ENCODE measurements around the gene KLC1. TPM values are rescaled to one million over a fixed set of nuclear protein-coding genes. Genes with fewer than 3 reads are reported as not detected.

KLC1 gene
- polyA plus RNA-seq, 2 of the 4 experiments (the other 2 are of a cell fraction): 81.8 to 150 TPM

DNA sequence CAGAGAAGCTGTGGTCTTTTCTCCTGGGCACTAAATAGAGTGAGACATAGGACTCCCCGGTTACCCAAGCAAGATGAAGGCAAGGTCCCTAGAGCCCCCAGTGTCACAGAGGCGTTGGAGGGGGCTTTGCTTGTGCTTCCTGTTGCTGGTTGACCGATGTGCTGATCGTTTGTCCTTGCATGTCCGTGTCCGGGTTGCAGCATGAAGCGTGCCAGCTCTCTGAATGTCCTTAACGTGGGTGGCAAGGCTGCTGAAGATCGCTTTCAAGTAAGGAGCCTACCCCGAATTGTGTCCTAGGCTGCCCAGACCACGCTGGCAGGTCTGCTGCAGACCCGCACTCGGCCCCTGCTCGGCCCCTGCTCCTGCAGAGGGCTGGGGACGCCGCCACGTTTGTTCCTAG is 63.1 kb downstream of the KLC1 start:
- H3K27ac ChIP-seq: no peak overlapping the region
- no peak overlapping the region for H3K4me2 ChIP-seq
- H3K4me3 ChIP-seq: no peak overlapping the region
- peaks cover 10% of the 10 kb centered on the region; the same call in 2 of the 3 replicates for H3K4me1 ChIP-seq
- no peak for DNase-seq (ENCODE audit: low read depth in 1 of 2, low spot score in 1 of 2)
- no peaks in the 10 kb centered on the region for H3K9me3 ChIP-seq
- no peak for FAIRE-seq
- ATAC-seq: no peak
- no peak for TF ChIP-seq CHD4 (IDR thresholded peaks at IDR 0.05; ENCODE audit: borderline replicate concordance)
- no peak for TF ChIP-seq CBX8 (IDR thresholded peaks at IDR 0.05)
- no peak for TF ChIP-seq KDM1A (IDR thresholded peaks at IDR 0.05; ENCODE audit: low read depth)
- TF ChIP-seq, protein P1, sequence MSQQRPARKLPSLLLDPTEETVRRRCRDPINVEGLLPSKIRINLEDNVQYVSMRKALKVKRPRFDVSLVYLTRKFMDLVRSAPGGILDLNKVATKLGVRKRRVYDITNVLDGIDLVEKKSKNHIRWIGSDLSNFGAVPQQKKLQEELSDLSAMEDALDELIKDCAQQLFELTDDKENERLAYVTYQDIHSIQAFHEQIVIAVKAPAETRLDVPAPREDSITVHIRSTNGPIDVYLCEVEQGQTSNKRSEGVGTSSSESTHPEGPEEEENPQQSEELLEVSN (IDR thresholded peaks at IDR 0.05; ENCODE audit: borderline replicate concordance, low read depth): no peak
- no peak for TF ChIP-seq HDAC2 (IDR thresholded peaks at IDR 0.05)
- TF ChIP-seq MYC (IDR thresholded peaks at IDR 0.05; ENCODE audit: borderline replicate concordance, low read length): no peak
- TF ChIP-seq BHLHE40 (IDR thresholded peaks at IDR 0.05; ENCODE audit: low read depth, low read length): no peak
- no peak for TF ChIP-seq CHD2 (IDR thresholded peaks at IDR 0.05; ENCODE audit: low read length, partially characterized antibody)
- TF ChIP-seq, protein P2, sequence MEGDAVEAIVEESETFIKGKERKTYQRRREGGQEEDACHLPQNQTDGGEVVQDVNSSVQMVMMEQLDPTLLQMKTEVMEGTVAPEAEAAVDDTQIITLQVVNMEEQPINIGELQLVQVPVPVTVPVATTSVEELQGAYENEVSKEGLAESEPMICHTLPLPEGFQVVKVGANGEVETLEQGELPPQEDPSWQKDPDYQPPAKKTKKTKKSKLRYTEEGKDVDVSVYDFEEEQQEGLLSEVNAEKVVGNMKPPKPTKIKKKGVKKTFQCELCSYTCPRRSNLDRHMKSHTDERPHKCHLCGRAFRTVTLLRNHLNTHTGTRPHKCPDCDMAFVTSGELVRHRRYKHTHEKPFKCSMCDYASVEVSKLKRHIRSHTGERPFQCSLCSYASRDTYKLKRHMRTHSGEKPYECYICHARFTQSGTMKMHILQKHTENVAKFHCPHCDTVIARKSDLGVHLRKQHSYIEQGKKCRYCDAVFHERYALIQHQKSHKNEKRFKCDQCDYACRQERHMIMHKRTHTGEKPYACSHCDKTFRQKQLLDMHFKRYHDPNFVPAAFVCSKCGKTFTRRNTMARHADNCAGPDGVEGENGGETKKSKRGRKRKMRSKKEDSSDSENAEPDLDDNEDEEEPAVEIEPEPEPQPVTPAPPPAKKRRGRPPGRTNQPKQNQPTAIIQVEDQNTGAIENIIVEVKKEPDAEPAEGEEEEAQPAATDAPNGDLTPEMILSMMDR (IDR thresholded peaks at IDR 0.05): no peak
- TF ChIP-seq, protein P3, sequence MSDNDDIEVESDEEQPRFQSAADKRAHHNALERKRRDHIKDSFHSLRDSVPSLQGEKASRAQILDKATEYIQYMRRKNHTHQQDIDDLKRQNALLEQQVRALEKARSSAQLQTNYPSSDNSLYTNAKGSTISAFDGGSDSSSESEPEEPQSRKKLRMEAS (IDR thresholded peaks at IDR 0.05): no peak
- no peak for TF ChIP-seq CEBPB (IDR thresholded peaks at IDR 0.05)
- ChIA-PET CTCF (interaction anchor here (0.9 to 1.2 kb wide), 2 partner anchors 12 to 25 kb away, joined by 3 to 4 read pairs; no protein-coding TSS in a partner anchor), POLR2A (no interaction called here)
- 92% methylated on average over 17 of the region's 17 CpGs for WGBS (ENCODE audit: missing lambda C conversion rate)

DNA sequence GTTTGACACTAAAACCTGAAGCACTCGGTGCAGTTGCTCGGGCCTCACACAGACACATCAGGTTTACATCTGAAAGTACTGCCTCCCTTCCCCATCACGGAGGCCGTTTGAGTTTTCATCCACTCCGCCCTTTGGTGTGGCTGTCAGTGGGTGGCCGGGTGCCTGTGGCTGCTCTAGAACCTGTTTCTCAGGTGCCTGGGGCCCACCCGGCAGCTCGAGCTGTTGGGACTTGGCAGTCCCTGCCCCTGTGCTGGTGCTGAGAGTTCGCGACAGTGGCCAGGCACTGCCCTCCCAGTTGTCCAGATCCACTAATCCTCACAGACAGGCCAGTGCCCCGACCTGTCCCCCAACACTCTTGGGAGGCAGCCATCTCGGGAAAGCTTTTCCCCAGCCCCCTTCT is 63.9 kb downstream of the KLC1 start:
- no peak for DNase-seq (ENCODE audit: low read depth in 1 of 2, low spot score in 1 of 2)
- no peak overlapping the region for H3K4me2 ChIP-seq
- H3K4me1 ChIP-seq: peaks cover 10% of the 10 kb centered on the region; the same call in 2 of the 3 replicates
- ChIA-PET POLR2A (no interaction called here), CTCF (interaction anchor here (0.7 to 3.2 kb wide), 3 partner anchors 12 to 17 kb away, joined by 3 to 9 read pairs (median 4); no protein-coding TSS in a partner anchor)
- ATAC-seq: no peak
- no peak for FAIRE-seq
- H3K9me3 ChIP-seq: no peaks in the 10 kb centered on the region
- H3K27ac ChIP-seq: no peak overlapping the region
- H3K4me3 ChIP-seq: no peak overlapping the region
- TF ChIP-seq POLR2A (IDR thresholded peaks at IDR 0.05; ENCODE audit: low read length): no peak
- TF ChIP-seq HOXA7 (CRISPR knock-in tag; IDR thresholded peaks at IDR 0.05): no peak
- no peak for TF ChIP-seq ZNF302 (CRISPR knock-in tag; IDR thresholded peaks at IDR 0.05)
- TF ChIP-seq SREBF2 (IDR thresholded peaks at IDR 0.05): no peak
- TF ChIP-seq ESRRA (IDR thresholded peaks at IDR 0.05; ENCODE audit: borderline replicate concordance, low read length): no peak
- WGBS (ENCODE audit: missing lambda C conversion rate): 74% methylated on average over 12 of the region's 12 CpGs

DNA sequence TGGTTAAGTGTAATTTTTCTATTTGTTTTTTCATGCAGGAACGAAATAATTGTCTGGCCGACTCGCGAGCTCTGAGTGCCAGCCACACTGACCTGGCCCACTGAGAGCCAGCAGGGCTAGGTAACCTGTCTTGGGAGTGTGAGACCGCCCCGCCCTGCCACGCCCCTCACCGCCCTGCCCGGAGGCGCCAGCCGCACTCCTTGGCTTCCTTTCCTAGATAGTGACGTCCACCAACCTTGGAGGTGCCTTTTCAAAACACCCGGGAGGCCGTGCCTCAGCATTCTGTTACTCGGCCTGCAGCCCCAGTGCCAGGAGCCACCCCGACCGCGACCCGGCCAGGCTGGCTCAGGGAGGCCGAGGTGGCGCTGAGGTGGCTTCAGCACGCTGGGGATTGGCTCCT is 64.5 kb downstream of the KLC1 start:
- WGBS (ENCODE audit: missing lambda C conversion rate): 76% methylated on average over 22 of the region's 22 CpGs
- no peak for TF ChIP-seq ESRRA (IDR thresholded peaks at IDR 0.05; ENCODE audit: borderline replicate concordance, low read length)
- TF ChIP-seq MYC (IDR thresholded peaks at IDR 0.05; ENCODE audit: borderline replicate concordance, low read length): no peak
- no peak for TF ChIP-seq SREBF2 (IDR thresholded peaks at IDR 0.05)
- TF ChIP-seq HOXB5 (CRISPR knock-in tag; IDR thresholded peaks at IDR 0.05): no peak
- TF ChIP-seq, protein P4, sequence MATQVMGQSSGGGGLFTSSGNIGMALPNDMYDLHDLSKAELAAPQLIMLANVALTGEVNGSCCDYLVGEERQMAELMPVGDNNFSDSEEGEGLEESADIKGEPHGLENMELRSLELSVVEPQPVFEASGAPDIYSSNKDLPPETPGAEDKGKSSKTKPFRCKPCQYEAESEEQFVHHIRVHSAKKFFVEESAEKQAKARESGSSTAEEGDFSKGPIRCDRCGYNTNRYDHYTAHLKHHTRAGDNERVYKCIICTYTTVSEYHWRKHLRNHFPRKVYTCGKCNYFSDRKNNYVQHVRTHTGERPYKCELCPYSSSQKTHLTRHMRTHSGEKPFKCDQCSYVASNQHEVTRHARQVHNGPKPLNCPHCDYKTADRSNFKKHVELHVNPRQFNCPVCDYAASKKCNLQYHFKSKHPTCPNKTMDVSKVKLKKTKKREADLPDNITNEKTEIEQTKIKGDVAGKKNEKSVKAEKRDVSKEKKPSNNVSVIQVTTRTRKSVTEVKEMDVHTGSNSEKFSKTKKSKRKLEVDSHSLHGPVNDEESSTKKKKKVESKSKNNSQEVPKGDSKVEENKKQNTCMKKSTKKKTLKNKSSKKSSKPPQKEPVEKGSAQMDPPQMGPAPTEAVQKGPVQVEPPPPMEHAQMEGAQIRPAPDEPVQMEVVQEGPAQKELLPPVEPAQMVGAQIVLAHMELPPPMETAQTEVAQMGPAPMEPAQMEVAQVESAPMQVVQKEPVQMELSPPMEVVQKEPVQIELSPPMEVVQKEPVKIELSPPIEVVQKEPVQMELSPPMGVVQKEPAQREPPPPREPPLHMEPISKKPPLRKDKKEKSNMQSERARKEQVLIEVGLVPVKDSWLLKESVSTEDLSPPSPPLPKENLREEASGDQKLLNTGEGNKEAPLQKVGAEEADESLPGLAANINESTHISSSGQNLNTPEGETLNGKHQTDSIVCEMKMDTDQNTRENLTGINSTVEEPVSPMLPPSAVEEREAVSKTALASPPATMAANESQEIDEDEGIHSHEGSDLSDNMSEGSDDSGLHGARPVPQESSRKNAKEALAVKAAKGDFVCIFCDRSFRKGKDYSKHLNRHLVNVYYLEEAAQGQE (IDR thresholded peaks at IDR 0.05): no peak
- TF ChIP-seq, protein P1 (IDR thresholded peaks at IDR 0.05; ENCODE audit: borderline replicate concordance, low read depth): no peak
- no peak for TF ChIP-seq POLR2AphosphoS2 (conservative IDR thresholded peaks at IDR 0.05; ENCODE audit: low read length)
- no peak for TF ChIP-seq EHF (CRISPR knock-in tag; IDR thresholded peaks at IDR 0.05)
- TF ChIP-seq GATA3 (IDR thresholded peaks at IDR 0.05; ENCODE audit: borderline replicate concordance): no peak
- TF ChIP-seq, protein P2 (IDR thresholded peaks at IDR 0.05): no peak
- TF ChIP-seq KDM5A (IDR thresholded peaks at IDR 0.05): no peak
- TF ChIP-seq ZFP36 (IDR thresholded peaks at IDR 0.05; ENCODE audit: borderline replicate concordance, partially characterized antibody): no peak
- no peak for TF ChIP-seq FOSL2 (IDR thresholded peaks at IDR 0.05)
- no peak for TF ChIP-seq FOSL2 (CRISPR knock-in tag; IDR thresholded peaks at IDR 0.05)
- DNase-seq (ENCODE audit: low read depth in 1 of 2, low spot score in 1 of 2): no peak
- peaks cover 10% of the 10 kb centered on the region; the same call in 2 of the 3 replicates for H3K4me1 ChIP-seq
- no peak overlapping the region for H3K4me2 ChIP-seq
- no peak overlapping the region for H3K4me3 ChIP-seq
- ChIA-PET CTCF (interaction anchor here (0.7 to 3.2 kb wide), 4 partner anchors 13 to 102 kb away, joined by 3 to 9 read pairs (median 4); no protein-coding TSS in a partner anchor), POLR2A (no interaction called here)
- no peak overlapping the region for H3K27ac ChIP-seq
- ATAC-seq: no peak
- no peaks in the 10 kb centered on the region for H3K9me3 ChIP-seq
- no peak for FAIRE-seq

Measured in A549 (cell line).